SK-N-SH treated with all-trans-retinoic acid at 6 μM for 48 hours (cell line): Measurements from ENCODE around the gene VMP1.

ENCODE experiments used
- ATAC-seq: fragments of 200-7000 bp; cut with Tn5 transposase; 3 replicates; pipeline ENCODE4 v1.9.1; 2020; ENCODE audit warnings: mild to moderate bottlenecking, moderate library complexity
- BACH2 ChIP-seq: fragments of 250-450 bp; sonication (Bioruptor Pico); IDR thresholded peaks from 2 replicates; pipeline ENCODE4 v1.9.0; 2021; ENCODE audit warnings: mild to moderate bottlenecking, borderline replicate concordance
- CSDC2 ChIP-seq: fragments of 250-450 bp; sonication (Bioruptor Pico); IDR thresholded peaks from 2 replicates; pipeline ENCODE4 v1.5.0; 2020; ENCODE audit warnings: mild to moderate bottlenecking, moderate library complexity
- CSRNP3 ChIP-seq: fragments of 250-450 bp; sonication (Bioruptor Pico); IDR thresholded peaks from 2 replicates; pipeline ENCODE4 v1.5.1; 2021; ENCODE audit warnings: mild to moderate bottlenecking, moderate library complexity
- GLIS3 ChIP-seq: fragments of 250-450 bp; sonication (Bioruptor Pico); IDR thresholded peaks from 2 replicates; pipeline ENCODE4 v1.5.0; 2020; ENCODE audit warnings: mild to moderate bottlenecking, moderate library complexity
- ISL1 ChIP-seq: fragments of 250-450 bp; sonication (Bioruptor Pico); IDR thresholded peaks from 2 replicates; pipeline ENCODE4 v2.1.2; 2022; ENCODE audit warnings: mild to moderate bottlenecking, moderate library complexity
- PATZ1 ChIP-seq: fragments of 250-450 bp; sonication (Bioruptor Pico); IDR thresholded peaks from 2 replicates; pipeline ENCODE4 v1.8.0; 2020; ENCODE audit warnings: mild to moderate bottlenecking, moderate library complexity, borderline replicate concordance
- POU6F1 ChIP-seq: fragments of 250-450 bp; sonication (Bioruptor Pico); IDR thresholded peaks from 2 replicates; pipeline ENCODE4 v1.8.0; 2021; ENCODE audit warnings: low read depth, mild to moderate bottlenecking, moderate library complexity, borderline replicate concordance
- PPARA ChIP-seq: fragments of 250-450 bp; sonication (Bioruptor Pico); IDR thresholded peaks from 2 replicates; pipeline ENCODE4 v1.5.0; 2020; ENCODE audit warnings: mild to moderate bottlenecking, borderline replicate concordance
- SNAI2 ChIP-seq: fragments of 250-450 bp; sonication (Bioruptor Pico); IDR thresholded peaks from 2 replicates; pipeline ENCODE4 v1.5.0; 2020; ENCODE audit warnings: mild to moderate bottlenecking, moderate library complexity
- TSHZ2 ChIP-seq: fragments of 250-450 bp; sonication (Bioruptor Pico); IDR thresholded peaks from 2 replicates; pipeline ENCODE4 v1.5.0; 2020; ENCODE audit warnings: mild to moderate bottlenecking, moderate library complexity
- ZC3H10 ChIP-seq: fragments of 250-450 bp; sonication (Bioruptor Pico); IDR thresholded peaks from 2 replicates; pipeline ENCODE4 v1.5.1; 2021; ENCODE audit warnings: mild to moderate bottlenecking, moderate library complexity
- ZFP30 ChIP-seq: fragments of 450-650 bp; formaldehyde crosslinking; IDR thresholded peaks from 2 replicates; pipeline ENCODE4 v1.5.0; 2022; ENCODE audit warnings: mild to moderate bottlenecking, moderate library complexity
- ZNF565 ChIP-seq: fragments of 450-650 bp; formaldehyde crosslinking; conservative IDR thresholded peaks from 2 replicates; pipeline ENCODE4 v1.5.0; 2020; ENCODE audit warnings: low read depth, mild to moderate bottlenecking, moderate library complexity
- ZNF70 ChIP-seq: fragments of 450-650 bp; formaldehyde crosslinking; IDR thresholded peaks from 2 replicates; pipeline ENCODE4 v1.5.0; 2020; ENCODE audit warnings: mild to moderate bottlenecking, moderate library complexity

VMP1 gene

GRCh38 chr17:59719526-59719925 lies 12.1 kb downstream of the VMP1 start:
- no peak for ATAC-seq
- no peak for TF ChIP-seq ZNF70 (CRISPR knock-in tag)
- TF ChIP-seq PATZ1 (CRISPR knock-in tag) = no peak
- no peak for TF ChIP-seq GLIS3 (CRISPR knock-in tag)

GRCh38 chr17:59722623-59723022 lies 15.2 kb downstream of the VMP1 start:
- TF ChIP-seq ISL1 (CRISPR knock-in tag) = no peak
- TF ChIP-seq ZC3H10 (CRISPR knock-in tag) = no peak
- TF ChIP-seq SNAI2 (CRISPR knock-in tag) = no peak
- TF ChIP-seq ZFP30 = no peak
- TF ChIP-seq PATZ1 (CRISPR knock-in tag) = no peak
- no peak for TF ChIP-seq PPARA (CRISPR knock-in tag)
- ATAC-seq = no peak

GRCh38 chr17:59723041-59723440 lies 15.6 kb downstream of the VMP1 start:
- ATAC-seq = no peak

More at GRCh38 chr17:59723041-59723440, 15.6 kb downstream of the VMP1 start:
- TF ChIP-seq POU6F1 (CRISPR knock-in tag) (no peak), ZNF70 (CRISPR knock-in tag) (no peak), CSRNP3 (CRISPR knock-in tag) (no peak), ZC3H10 (CRISPR knock-in tag) (no peak), BACH2 (CRISPR knock-in tag) (no peak), GLIS3 (CRISPR knock-in tag) (no peak), ZNF565 (CRISPR knock-in tag) (no peak), CSDC2 (no peak), TSHZ2 (CRISPR knock-in tag) (no peak)
